ENCODE measurements around the gene PMAIP1.
"Not testable (repeated sequence)": the region's sequence is repeated elsewhere in the genome, so short reads cannot be mapped to it uniquely, and the experiment has no call there.

Gene PMAIP1

GRCh38 chr18:59899298-59900221 is at the start of gene PMAIP1:
Gene PMAIP1, plus strand, starts transcription at chr18:59899996. Its CDS starts 182 bp downstream, at chr18:59900178.
- DNase-seq (ENCODE audit: extremely low spot score, insufficient read length, low read depth) = peak; percentile 80
- FAIRE-seq = peak; percentile 76

GRCh38 chr18:59851784-59852399 is 47.9 kb upstream of the PMAIP1 start:
- DNase-seq (ENCODE audit: extremely low spot score, insufficient read length, low read depth) = no peak
- FAIRE-seq = no peak

- FAIRE-seq = no peak
Measured at GRCh38 chr18:59852548-59852947, 47.2 kb upstream of the PMAIP1 start.

GRCh38 chr18:59853380-59853779 is 46.4 kb upstream of the PMAIP1 start:
- DNase-seq (ENCODE audit: extremely low spot score, insufficient read length, low read depth) = no peak
- no peak for FAIRE-seq

More at GRCh38 chr18:59852548-59852947, 47.2 kb upstream of the PMAIP1 start:
- DNase-seq (ENCODE audit: extremely low spot score, insufficient read length, low read depth) = no peak

GRCh38 chr18:59853988-59854387 is 45.8 kb upstream of the PMAIP1 start:
- not testable (repeated sequence) for FAIRE-seq

GRCh38 chr18:59861009-59861408 is 38.8 kb upstream of the PMAIP1 start:
- FAIRE-seq = no peak
- no peak for DNase-seq (ENCODE audit: extremely low spot score, insufficient read length, low read depth)

More at GRCh38 chr18:59853988-59854387, 45.8 kb upstream of the PMAIP1 start:
- DNase-seq (ENCODE audit: extremely low spot score, insufficient read length, low read depth) = not testable (repeated sequence)

- FAIRE-seq (peak; percentile 84), DNase-seq (ENCODE audit: extremely low spot score, insufficient read length, low read depth) (no peak)
Measured at GRCh38 chr18:59861963-59862819, 37.6 kb upstream of the PMAIP1 start.

- FAIRE-seq (no peak), DNase-seq (ENCODE audit: extremely low spot score, insufficient read length, low read depth) (no peak)
Measured at GRCh38 chr18:59865241-59865986, 34.4 kb upstream of the PMAIP1 start.

GRCh38 chr18:59866551-59867269 is 33.1 kb upstream of the PMAIP1 start:
- DNase-seq (ENCODE audit: extremely low spot score, insufficient read length, low read depth) = no peak
- no peak for FAIRE-seq

- FAIRE-seq (no peak), DNase-seq (ENCODE audit: extremely low spot score, insufficient read length, low read depth) (no peak)
Measured at GRCh38 chr18:59867337-59868104, 32.3 kb upstream of the PMAIP1 start.

GRCh38 chr18:59870623-59871130 is 29.1 kb upstream of the PMAIP1 start:
- no peak for FAIRE-seq

GRCh38 chr18:59871711-59872362 is 28.0 kb upstream of the PMAIP1 start:
- FAIRE-seq = no peak
- no peak for DNase-seq (ENCODE audit: extremely low spot score, insufficient read length, low read depth)

More at GRCh38 chr18:59870623-59871130, 29.1 kb upstream of the PMAIP1 start:
- DNase-seq (ENCODE audit: extremely low spot score, insufficient read length, low read depth) = no peak

- FAIRE-seq (peak; percentile 5), DNase-seq (ENCODE audit: extremely low spot score, insufficient read length, low read depth) (no peak)
Measured at GRCh38 chr18:59873641-59874040, 26.2 kb upstream of the PMAIP1 start.

GRCh38 chr18:59874166-59874565 is 25.6 kb upstream of the PMAIP1 start:
- DNase-seq (ENCODE audit: extremely low spot score, insufficient read length, low read depth) (no peak), FAIRE-seq (no peak)

- DNase-seq (ENCODE audit: extremely low spot score, insufficient read length, low read depth) = no peak
Measured at GRCh38 chr18:59876310-59876626, 23.5 kb upstream of the PMAIP1 start.

GRCh38 chr18:59877361-59877760 is 22.4 kb upstream of the PMAIP1 start:
- no peak for DNase-seq (ENCODE audit: extremely low spot score, insufficient read length, low read depth)
- FAIRE-seq = no peak

More at GRCh38 chr18:59876310-59876626, 23.5 kb upstream of the PMAIP1 start:
- FAIRE-seq = peak; percentile 12

GRCh38 chr18:59878644-59879043 is 21.2 kb upstream of the PMAIP1 start:
- DNase-seq (ENCODE audit: extremely low spot score, insufficient read length, low read depth) = no peak
- FAIRE-seq = peak; percentile 54
